ENCODE results near the gene OR51A4. TPM values are rescaled to one million over a fixed set of nuclear protein-coding genes. Genes with fewer than 3 reads are reported as not detected.
A peak's percentile ranks its signal among the peaks of the same experiment; 100 is the strongest.
"Not testable (repeated sequence)": the region's sequence is repeated elsewhere in the genome, so short reads cannot be mapped to it uniquely, and the experiment has no call there.

Gene OR51A4, protein sequence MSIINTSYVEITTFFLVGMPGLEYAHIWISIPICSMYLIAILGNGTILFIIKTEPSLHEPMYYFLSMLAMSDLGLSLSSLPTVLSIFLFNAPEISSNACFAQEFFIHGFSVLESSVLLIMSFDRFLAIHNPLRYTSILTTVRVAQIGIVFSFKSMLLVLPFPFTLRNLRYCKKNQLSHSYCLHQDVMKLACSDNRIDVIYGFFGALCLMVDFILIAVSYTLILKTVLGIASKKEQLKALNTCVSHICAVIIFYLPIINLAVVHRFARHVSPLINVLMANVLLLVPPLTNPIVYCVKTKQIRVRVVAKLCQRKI
- polyA plus RNA-seq (2013, experiment 1 of 2; ENCODE audit: insufficient read length) = not detected
- not detected for polyA plus RNA-seq (2013, experiment 2 of 2; ENCODE audit: insufficient read length)

DNA sequence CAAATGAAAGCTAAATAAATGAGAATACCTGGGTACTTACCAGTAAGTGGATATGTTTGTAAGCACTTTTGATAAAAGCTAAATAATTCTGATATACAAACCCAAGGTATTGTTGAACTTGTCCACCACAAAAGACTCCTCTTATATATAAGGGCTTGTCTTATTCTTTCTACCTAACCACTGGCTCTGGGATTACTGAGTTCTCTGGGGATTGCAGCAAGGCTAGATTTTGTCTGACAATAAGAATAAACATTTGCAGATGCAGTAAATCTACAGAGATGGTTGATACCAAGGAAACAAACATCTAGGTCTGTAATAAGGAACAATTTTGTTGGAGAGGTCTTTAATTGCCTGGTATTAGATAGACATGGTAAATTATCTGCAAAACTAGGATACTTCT, at the start of gene OR51A4:
Gene OR51A4, minus strand, starts transcription at position 101 of the 400 bp plus-strand sequence. CDS start 505 bp downstream, outside the sequence.
- DNase-seq = no peak

DNA sequence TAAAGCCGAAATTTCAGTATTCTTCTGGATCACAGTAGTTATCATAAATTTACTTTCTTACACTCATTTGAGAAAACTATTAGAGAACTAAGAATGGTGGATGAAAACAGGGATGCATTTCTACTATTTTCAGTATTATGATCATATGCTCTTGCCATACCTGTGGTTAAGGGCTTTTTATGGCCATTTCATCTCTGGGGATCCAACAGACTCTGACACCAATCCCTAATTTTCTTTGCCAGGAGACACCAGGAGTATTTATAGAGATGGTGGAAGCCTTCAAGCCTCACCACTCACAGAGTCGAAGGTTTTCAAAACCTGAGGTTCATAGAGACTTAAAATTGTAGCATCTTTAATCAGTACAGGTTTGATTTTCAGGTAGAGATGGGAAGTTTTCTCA, 47.1 kb upstream of the OR51A4 start, which contains the start of gene OR51L1:
Gene OR51L1, plus strand, starts transcription at position 301 of the 400 bp plus-strand sequence. CDS start 4,132 bp downstream, outside the sequence.
- DNase-seq = no peak

DNA sequence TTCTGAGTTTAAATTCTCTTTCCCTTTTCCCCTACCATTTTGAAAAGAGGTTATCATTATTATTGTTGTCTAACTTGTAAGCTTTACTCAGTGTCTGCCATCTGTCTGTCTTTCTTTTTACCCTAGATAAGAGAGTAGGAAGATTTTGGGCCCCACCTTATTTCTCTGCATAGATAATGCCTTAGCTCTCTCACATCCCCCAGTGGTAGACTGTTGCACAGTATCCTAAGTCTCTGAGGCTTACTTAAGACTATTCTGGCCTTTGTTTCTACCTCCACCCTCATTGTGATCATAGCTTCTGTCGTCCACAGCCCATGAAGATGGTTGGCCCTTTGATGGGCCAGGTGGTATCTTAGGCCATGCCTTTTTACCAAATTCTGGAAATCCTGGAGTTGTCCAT, 43.7 kb upstream of the OR51A4 start:
- DNase-seq = peak; percentile 2

DNA sequence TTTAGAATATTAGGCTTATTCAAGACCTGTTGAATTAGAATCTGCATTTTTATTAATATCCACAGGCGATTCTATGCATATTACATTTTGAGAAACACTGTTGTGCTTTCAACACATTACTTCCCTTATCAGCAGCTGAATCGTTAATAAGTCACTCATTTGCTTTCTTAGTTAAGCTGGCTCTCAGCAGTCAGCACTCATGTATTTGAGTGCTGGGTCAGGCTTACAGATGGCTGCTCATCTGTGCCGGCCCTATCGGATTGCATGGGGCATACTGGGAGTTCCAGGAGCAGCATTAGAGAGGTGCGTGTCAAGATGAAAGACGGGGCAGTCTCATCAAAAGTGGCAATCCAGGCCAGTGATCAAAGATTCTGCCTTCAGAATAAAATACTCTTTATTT, 36.4 kb upstream of the OR51A4 start:
- DNase-seq = no peak

DNA sequence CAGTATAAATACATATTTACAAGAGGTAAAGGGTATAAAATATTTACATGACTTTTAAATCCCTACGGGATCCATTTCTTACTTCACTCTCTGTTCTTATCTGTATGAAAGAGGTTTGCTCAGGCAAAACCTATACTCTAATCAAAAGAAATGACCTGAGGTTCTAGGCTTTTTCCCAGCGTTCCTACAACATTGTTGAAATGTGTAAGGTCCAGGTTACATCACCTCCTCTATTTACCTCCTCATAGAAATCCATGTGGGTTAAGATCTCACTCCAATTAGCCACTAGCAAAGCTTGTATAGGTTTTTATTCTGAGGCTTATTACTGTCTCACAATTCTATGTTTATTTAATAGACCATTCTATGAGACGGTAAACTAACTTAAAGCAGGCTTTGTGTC, 35.3 kb upstream of the OR51A4 start:
- DNase-seq = no peak

DNA sequence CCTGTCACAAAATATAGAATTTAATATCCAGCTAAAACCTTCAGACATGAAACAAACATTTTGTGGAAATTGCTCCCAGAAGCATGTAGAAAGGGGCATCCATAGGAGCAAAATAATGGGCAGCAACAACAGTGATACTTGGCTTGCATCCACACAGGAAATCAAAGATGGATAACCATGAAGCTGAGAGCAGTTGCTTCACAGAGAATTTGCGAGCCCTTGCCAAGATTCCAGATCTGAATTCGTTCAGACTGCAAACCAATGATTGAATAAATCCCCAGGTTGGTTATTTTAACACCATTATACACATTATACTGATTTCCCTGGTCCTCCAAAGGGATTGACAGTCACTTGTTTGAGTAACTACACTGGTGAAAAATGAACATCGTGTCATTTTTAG, 31.6 kb upstream of the OR51A4 start:
- DNase-seq = no peak

DNA sequence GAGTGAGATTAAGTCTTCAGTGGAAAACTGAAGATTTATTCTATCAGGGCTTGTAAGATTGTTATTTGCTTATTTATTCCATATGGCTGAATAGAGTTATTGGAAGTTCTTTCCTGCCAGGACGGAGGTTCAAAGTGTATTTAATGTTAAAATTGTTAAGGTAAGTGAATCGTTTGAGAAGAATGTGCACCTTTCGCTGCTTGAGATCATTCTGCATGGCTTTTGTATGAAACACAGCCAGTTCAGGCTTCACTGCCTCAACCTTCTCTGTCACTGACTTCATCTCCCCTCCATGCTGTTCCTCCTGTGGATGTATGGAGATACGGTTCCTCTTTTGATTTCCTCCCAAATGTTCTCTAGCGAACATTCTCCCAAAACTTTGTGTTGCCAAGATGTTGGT, 28.0 kb upstream of the OR51A4 start:
- no peak for DNase-seq

DNA sequence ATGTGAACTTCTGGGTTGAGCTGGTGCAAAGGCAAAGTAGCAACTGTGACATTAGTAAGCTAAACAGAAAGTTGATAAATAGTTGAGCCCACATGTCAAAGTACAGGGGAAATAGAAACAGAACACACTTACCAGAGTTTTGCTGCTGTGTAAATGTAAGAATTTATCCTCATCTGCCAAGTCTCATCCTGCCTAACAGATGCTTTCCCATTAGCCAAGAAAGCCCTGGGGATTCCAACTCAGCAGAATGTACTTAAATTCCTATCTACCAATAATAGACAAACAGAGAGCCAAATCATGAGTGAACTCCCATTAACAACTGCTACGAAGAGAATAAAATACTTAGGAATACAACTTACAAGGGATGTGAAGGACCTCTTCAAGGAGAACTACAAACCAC, 15.4 kb upstream of the OR51A4 start:
- no peak for DNase-seq

DNA sequence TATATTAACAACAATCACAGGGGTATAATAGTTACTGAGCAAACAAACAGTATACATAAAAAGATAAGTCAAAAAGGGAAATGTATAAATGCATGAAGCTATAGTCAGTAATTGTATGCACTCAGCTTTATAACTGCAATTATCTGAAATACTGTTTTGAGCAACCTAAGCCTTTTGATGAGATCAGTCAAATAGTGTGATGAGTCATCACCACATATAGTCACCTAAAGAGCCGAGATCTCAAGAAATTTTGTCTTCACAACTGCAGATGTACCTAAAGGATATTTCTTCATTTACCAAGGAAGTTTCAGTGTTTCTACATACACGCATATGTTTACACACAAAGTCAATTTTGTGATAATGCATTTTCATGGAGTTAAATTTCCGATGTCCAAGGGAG, 13.5 kb upstream of the OR51A4 start:
- no peak for DNase-seq

DNA sequence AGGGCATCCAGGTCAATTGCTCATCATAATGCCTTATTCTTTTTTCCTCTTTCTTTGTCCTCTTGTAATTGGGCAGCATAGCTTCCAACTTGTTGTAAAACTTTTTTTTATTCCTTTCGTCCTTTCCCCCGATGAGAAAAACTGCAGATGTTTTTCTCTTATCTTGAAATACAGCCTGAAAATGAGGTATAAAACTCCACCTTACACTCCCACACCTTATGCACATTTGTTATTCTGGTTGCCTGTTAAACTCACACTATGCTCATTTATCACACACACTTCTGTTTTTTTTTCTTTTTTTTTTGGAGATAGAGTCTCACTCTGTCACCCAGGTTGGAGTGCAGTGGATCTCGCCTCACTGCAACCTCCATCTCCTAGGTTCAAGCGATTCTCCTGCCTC, 10.0 kb upstream of the OR51A4 start:
- no peak for DNase-seq

DNA sequence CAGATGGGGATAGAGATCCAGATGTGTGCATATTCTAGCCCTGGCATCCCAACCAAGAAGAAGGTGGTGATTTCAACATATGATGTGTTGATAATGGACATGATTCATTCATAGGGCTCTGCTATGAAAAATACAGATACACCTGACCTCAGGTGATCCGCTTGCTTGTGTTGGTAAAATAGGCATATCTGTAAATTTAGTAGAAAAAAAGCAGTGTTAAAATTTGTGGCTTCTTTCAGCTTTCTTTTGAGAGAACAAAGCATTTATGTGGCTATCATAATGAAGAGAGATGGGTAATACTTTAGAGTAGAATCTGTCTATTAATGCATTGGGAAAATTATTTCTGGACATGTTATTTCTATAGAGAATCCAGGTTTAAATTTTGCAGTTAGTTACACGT, 8.2 kb upstream of the OR51A4 start, which contains the start of gene OR51A2:
Gene OR51A2, minus strand, starts transcription at position 101 of the 400 bp plus-strand sequence. Its CDS starts 0 bp downstream, at position 101.
- DNase-seq = not testable (repeated sequence)

DNA sequence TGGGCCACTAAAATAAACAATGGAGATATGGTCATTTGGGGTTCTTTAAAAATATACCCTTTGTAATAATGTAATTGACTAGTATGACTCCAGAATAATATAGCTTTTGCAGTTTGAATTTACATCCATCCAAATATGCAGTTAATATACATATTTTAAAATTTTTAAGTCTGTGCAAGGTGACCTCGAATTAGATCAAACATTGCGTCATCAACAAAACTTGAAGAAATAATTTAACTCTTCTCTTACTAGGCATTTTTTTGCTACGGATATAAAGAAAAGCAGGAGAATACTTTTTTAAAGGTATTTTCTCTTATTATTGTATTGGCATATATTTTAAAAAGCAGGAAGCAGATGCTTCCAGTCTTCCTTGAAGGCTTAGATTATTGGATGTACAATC, 10.7 kb downstream of the OR51A4 start:
- no peak for DNase-seq

DNA sequence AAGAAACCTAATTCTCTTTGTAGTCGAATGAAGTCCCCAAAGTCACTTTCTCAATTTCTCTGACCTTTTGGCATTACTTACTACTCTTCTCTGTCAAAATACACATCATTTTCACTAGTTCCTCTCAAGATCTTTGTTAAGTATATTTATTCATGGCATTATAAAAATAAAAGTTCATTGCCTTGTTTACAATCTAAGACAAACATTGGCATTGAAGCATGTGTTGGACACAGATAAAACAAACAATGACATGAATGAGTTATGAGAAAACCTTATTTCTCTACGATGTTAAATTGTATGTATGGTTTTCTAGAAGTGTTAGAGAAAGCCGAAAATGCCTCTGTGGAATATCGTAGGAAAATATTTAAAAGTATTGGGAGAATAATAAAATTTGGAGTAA, 14.7 kb downstream of the OR51A4 start:
- DNase-seq = no peak

DNA sequence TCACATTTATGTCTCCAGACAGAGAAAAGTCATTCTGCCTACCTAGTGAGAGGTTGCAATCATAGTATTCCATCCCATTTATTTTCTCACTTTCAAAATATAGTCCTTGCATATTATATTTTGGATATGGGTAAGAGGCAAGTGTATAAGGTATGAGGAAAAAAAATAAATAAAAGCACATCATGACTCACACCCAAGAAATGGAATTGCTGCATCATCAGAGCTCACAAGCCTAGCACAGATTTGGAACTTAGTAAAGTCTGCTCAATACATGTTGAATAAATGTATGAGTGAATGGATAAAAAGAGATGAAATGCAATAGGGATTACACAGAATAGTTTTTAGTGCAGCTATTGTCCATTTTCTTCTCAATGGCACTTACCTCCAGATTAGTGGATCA, 20.8 kb downstream of the OR51A4 start:
- peak; percentile 9 for DNase-seq

DNA sequence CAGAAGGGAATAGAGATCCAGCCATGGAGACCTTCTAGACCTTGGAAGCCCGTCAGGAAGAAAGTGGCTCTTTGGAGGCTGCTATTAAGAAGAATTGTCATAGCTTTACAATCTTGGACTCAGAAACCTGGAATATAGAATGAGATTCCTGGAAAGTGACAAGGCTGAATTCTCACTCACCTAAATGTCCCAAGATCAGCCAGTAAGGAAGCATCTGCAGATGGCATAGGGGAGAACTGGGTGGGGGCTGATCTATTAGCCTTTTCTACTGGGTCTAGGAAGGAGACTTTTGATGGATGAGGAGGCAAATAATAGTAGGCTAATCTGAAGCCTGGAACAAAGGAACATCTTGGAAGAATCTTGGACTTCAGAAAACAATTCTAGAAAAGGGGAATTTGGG, 23.2 kb downstream of the OR51A4 start, which contains the start of gene OR51G1:
Gene OR51G1, minus strand, starts transcription at position 101 of the 400 bp plus-strand sequence. Its CDS starts 0 bp downstream, at position 101.
- no peak for DNase-seq

DNA sequence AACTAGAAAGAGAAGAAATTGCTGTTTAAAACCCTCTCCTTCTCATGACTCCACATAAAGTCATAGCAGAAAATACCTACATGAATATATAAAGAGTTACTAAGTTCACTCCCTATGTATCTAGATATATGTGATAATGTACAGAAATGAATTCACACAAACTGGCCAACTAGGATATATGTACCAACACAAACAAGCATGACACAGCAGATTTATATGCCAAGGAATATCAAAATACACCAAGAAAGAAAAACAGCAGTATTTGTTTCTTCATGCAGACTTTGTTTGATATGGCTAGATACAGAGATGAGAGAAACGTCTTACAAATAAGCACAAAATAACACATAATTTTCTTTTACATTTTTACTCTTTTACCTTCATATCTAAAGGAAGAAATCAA, 25.1 kb downstream of the OR51A4 start:
- DNase-seq = no peak

DNA sequence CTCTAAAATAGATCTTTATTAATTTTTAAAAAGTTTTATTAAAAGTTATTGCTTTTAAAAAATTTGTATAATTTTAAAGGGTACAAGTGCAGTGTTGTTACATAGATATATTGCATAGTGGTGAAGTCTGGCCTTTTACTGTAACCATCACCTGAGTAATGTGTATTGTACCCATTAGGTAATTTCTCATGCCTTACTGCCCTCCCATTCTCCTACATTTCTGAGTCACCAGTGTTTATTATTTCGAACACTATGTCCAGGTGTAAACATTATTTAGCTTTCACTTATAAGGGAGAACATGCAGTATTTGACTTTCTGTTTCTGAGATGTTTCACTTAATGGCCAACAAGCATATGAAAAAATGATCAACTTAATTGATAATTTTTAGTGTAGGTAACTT, 25.6 kb downstream of the OR51A4 start:
- DNase-seq = no peak

DNA sequence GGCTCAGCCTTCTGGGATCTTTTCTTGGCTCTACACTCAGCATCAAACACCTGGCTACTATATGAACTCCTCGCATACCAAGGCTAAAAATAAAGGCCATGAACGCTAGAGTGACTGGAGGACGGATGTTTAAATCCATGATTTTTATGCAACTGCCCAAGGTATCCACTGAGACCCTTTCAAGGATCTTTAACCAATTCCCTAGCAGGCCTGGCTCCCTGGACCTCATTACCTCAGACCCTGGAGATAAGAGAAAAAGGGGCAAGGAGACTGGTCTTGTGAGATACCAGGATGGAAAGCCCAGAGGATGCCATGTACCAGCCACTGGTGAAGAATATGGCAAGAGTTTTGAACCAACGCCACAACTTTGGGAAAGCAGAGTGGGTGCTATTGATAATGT, 28.2 kb downstream of the OR51A4 start, which contains the start of gene OR51G2:
Gene OR51G2, minus strand, starts transcription at position 101 of the 400 bp plus-strand sequence. CDS start 3,687 bp downstream, outside the sequence.
- DNase-seq = no peak

DNA sequence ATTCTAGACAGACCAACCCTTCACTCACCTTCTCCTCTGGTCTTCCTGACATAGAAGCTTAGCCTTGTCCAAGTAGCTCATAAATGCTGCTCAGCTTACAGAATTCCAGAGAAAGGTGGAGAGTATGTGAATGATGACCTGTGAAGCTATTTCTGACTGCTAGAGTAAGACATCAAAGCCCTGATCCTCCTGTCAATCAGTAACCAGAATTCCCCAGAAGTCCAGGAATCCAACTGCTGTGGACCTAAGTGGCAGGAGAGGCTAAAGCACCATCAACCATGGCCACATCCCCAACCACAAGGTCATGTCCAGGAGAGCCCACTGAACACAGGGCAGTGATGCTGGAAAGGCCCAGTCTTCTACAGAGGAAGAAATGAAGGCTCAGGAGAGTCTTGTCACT, 30.8 kb downstream of the OR51A4 start:
- DNase-seq = no peak

DNA sequence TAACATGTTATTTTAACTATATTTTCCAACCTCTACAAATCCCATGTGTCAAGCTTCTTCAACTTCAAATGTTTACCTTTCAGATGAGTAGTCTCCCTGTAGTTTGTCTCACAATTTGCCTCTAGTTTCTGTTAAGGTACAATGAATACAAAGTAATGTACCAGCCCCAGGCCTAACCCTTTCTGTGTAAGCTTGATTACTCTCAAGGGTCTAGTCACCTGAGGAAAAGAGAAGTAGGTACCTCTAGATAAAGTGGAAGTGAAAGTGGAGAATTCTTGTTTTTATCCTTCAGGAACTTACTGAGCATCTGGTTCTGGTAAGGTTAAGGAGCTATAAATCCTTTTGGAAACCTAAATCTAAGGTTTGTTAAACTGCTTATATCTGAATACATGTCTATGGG, 43.9 kb downstream of the OR51A4 start, which contains the start of gene OR51A7:
Gene OR51A7, plus strand, starts transcription at position 300 of the 400 bp plus-strand sequence. CDS start 3,587 bp downstream, outside the sequence.
- DNase-seq = no peak
